Retinal pigment epithelial cell (primary cell): ENCODE data around the gene PLXNA4.

Source experiments
- DNase-seq: peaks from one replicate; pipeline ENCODE4 v3.0.0-alpha.2; 2010; ENCODE audit warnings: low read depth
- H3K4me3 ChIP-seq: 2 replicates; pipeline ENCODE4 v1.5.1; 2011; ENCODE audit warnings: mild to moderate bottlenecking, low read length, control low read depth, moderate library complexity
- CTCF ChIP-seq: conservative IDR thresholded peaks from 2 replicates; pipeline ENCODE4 v1.5.1; 2011; ENCODE audit warnings: low read depth, low read length, control low read depth, inconsistent platforms

The PLXNA4 gene

GRCh38 chr7:132498319-132498718, 78.0 kb downstream of the PLXNA4 start:
- TF ChIP-seq CTCF: no peak
- no peak for DNase-seq
- H3K4me3 ChIP-seq: no peak overlapping the region

GRCh38 chr7:132497098-132497497, 79.2 kb downstream of the PLXNA4 start:
- no peak for DNase-seq
- no peak for TF ChIP-seq CTCF
- no peak overlapping the region for H3K4me3 ChIP-seq

GRCh38 chr7:132495936-132496335, 80.3 kb downstream of the PLXNA4 start:
- no peak overlapping the region for H3K4me3 ChIP-seq
- no peak for TF ChIP-seq CTCF
- DNase-seq: no peak

GRCh38 chr7:132494474-132494873, 81.8 kb downstream of the PLXNA4 start:
- H3K4me3 ChIP-seq: no peak overlapping the region
- no peak for DNase-seq
- no peak for TF ChIP-seq CTCF

GRCh38 chr7:132492823-132493445, 83.3 kb downstream of the PLXNA4 start:
- no peak overlapping the region for H3K4me3 ChIP-seq
- no peak for TF ChIP-seq CTCF
- no peak for DNase-seq

GRCh38 chr7:132491391-132491945, 84.8 kb downstream of the PLXNA4 start:
- H3K4me3 ChIP-seq: no peak overlapping the region
- no peak for TF ChIP-seq CTCF
- DNase-seq: no peak

GRCh38 chr7:132490474-132490873, 85.8 kb downstream of the PLXNA4 start:
- no peak overlapping the region for H3K4me3 ChIP-seq
- no peak for TF ChIP-seq CTCF
- DNase-seq: no peak
